ENCODE results near the gene HECTD1.
"Not testable (repeated sequence)": the region's sequence is repeated elsewhere in the genome, so short reads cannot be mapped to it uniquely, and the experiment has no call there.

Gene HECTD1

GRCh38 chr14:31086466-31086865 lies 121.1 kb downstream of the HECTD1 start:
- not testable (repeated sequence) for DNase-seq

GRCh38 chr14:31085027-31085426 lies 122.6 kb downstream of the HECTD1 start:
- no peak for DNase-seq

GRCh38 chr14:31084385-31084784 lies 123.2 kb downstream of the HECTD1 start:
- DNase-seq = no peak

- DNase-seq = no peak
Observed at GRCh38 chr14:31083781-31084180, 123.8 kb downstream of the HECTD1 start.

GRCh38 chr14:31080484-31080883 lies 127.1 kb downstream of the HECTD1 start:
- no peak for DNase-seq

- DNase-seq = no peak
Observed at GRCh38 chr14:31080056-31080455, 127.5 kb downstream of the HECTD1 start.

- no peak for DNase-seq
Observed at GRCh38 chr14:31078766-31079165, 128.8 kb downstream of the HECTD1 start.

- no peak for DNase-seq
Observed at GRCh38 chr14:31075144-31075543, 132.4 kb downstream of the HECTD1 start.

GRCh38 chr14:31071151-31071550 lies 136.4 kb downstream of the HECTD1 start:
- no peak for DNase-seq

GRCh38 chr14:31070431-31070830 lies 137.2 kb downstream of the HECTD1 start:
- DNase-seq = no peak

- DNase-seq = no peak
Observed at GRCh38 chr14:31069343-31069742, 138.2 kb downstream of the HECTD1 start.

- DNase-seq = no peak
Observed at GRCh38 chr14:31068235-31068634, 139.4 kb downstream of the HECTD1 start.

- DNase-seq = not testable (repeated sequence)
Observed at GRCh38 chr14:31062908-31063307, 144.7 kb downstream of the HECTD1 start.

GRCh38 chr14:31060253-31060875 lies 147.2 kb downstream of the HECTD1 start:
- no peak for DNase-seq

- DNase-seq = no peak
Observed at GRCh38 chr14:31059152-31059924, 148.3 kb downstream of the HECTD1 start.

GRCh38 chr14:31057701-31058364 lies 149.8 kb downstream of the HECTD1 start:
- no peak for DNase-seq

- DNase-seq = no peak
Observed at GRCh38 chr14:31057035-31057434, 150.6 kb downstream of the HECTD1 start.

GRCh38 chr14:31052905-31053586 lies 154.5 kb downstream of the HECTD1 start:
- DNase-seq = not testable (repeated sequence)

- no peak for DNase-seq
Observed at GRCh38 chr14:31051511-31051910, 156.1 kb downstream of the HECTD1 start.

- DNase-seq = no peak
Observed at GRCh38 chr14:31051023-31051422, 156.6 kb downstream of the HECTD1 start.
